ENCODE data around the gene SYNJ2BP. TPM values are rescaled to one million over a fixed set of nuclear protein-coding genes. Genes with fewer than 3 reads are reported as not detected.

The SYNJ2BP gene
- total and polyA plus RNA-seq, 2 of the 13 experiments (the other 11 are each of a cell fraction or from before 2014, with no cell fraction given), result 18.1 to 28.6 TPM

DNA sequence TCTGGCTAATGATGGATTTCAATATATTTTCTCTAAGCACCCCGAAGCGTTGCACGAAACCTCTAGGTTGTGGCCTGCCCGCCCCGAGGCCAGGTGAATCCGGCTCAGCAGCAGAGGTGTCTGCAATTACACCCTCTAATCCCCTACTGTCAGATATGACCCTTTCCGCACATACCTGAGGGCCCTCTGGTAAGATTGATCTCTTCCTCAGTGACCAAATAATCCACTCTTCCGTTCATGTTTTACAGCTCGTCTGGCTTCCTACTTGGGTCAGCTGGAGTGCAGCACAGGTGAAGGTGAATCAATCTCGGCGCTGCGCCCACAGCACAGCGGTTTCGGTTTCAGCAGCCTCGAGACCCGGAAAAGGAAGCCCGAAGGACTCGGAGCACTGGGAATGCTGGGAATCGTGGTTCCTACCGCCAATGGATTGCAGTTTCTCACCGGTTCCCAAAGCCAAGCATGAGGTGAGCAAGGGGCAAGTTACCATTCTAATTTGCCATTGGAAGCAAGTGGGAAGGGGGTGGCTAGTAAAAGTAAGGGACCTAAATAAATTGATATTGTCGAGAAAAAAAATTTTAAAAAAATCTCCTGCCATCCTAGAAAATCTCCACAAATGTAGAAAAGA is at the start of gene SYNJ2BP (continued):
- TF ChIP-seq ZNF235 (CRISPR knock-in tag; IDR thresholded peaks at IDR 0.05; ENCODE audit: borderline replicate concordance), result no peak
- TF ChIP-seq, protein P1, sequence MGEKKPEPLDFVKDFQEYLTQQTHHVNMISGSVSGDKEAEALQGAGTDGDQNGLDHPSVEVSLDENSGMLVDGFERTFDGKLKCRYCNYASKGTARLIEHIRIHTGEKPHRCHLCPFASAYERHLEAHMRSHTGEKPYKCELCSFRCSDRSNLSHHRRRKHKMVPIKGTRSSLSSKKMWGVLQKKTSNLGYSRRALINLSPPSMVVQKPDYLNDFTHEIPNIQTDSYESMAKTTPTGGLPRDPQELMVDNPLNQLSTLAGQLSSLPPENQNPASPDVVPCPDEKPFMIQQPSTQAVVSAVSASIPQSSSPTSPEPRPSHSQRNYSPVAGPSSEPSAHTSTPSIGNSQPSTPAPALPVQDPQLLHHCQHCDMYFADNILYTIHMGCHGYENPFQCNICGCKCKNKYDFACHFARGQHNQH (CRISPR knock-in tag; IDR thresholded peaks at IDR 0.05), result peak; percentile 60; the same call in 1 of the 2 replicates
- TF ChIP-seq KDM1A (CRISPR knock-in tag; IDR thresholded peaks at IDR 0.05), result no peak
- peak; percentile 28; the same call in 1 of the 2 replicates for TF ChIP-seq NR2F6 (IDR thresholded peaks at IDR 0.05)
- peak; percentile 23; the same call in 1 of the 2 replicates for TF ChIP-seq NR2F6 (CRISPR knock-in tag; IDR thresholded peaks at IDR 0.05)
- TF ChIP-seq, protein P2, sequence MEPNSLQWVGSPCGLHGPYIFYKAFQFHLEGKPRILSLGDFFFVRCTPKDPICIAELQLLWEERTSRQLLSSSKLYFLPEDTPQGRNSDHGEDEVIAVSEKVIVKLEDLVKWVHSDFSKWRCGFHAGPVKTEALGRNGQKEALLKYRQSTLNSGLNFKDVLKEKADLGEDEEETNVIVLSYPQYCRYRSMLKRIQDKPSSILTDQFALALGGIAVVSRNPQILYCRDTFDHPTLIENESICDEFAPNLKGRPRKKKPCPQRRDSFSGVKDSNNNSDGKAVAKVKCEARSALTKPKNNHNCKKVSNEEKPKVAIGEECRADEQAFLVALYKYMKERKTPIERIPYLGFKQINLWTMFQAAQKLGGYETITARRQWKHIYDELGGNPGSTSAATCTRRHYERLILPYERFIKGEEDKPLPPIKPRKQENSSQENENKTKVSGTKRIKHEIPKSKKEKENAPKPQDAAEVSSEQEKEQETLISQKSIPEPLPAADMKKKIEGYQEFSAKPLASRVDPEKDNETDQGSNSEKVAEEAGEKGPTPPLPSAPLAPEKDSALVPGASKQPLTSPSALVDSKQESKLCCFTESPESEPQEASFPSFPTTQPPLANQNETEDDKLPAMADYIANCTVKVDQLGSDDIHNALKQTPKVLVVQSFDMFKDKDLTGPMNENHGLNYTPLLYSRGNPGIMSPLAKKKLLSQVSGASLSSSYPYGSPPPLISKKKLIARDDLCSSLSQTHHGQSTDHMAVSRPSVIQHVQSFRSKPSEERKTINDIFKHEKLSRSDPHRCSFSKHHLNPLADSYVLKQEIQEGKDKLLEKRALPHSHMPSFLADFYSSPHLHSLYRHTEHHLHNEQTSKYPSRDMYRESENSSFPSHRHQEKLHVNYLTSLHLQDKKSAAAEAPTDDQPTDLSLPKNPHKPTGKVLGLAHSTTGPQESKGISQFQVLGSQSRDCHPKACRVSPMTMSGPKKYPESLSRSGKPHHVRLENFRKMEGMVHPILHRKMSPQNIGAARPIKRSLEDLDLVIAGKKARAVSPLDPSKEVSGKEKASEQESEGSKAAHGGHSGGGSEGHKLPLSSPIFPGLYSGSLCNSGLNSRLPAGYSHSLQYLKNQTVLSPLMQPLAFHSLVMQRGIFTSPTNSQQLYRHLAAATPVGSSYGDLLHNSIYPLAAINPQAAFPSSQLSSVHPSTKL (CRISPR knock-in tag; IDR thresholded peaks at IDR 0.05), result no peak; the same call in 1 of the 2 replicates
- TF ChIP-seq FOXA3 (CRISPR knock-in tag; IDR thresholded peaks at IDR 0.05), result peak; percentile 36; the same call in 1 of the 2 replicates
- no peak for TF ChIP-seq ZNF766 (CRISPR knock-in tag; IDR thresholded peaks at IDR 0.05; ENCODE audit: borderline replicate concordance)
- TF ChIP-seq ZFY (CRISPR knock-in tag; IDR thresholded peaks at IDR 0.05), result peak; percentile 85
- TF ChIP-seq NFE2L1 (CRISPR knock-in tag; IDR thresholded peaks at IDR 0.05; ENCODE audit: borderline replicate concordance), result no peak
- TF ChIP-seq ELF3 (CRISPR knock-in tag; IDR thresholded peaks at IDR 0.05), result peak; percentile 61
- TF ChIP-seq KLF9 (CRISPR knock-in tag; IDR thresholded peaks at IDR 0.05; ENCODE audit: low read depth), result no peak
- TF ChIP-seq NFE2L2 (IDR thresholded peaks at IDR 0.05; ENCODE audit: low read length), result no peak
- 0 out of 2 replicates have a peak, but pooled peaks have one; percentile 16 for TF ChIP-seq NFYC (CRISPR knock-in tag; IDR thresholded peaks at IDR 0.05)
- no peak for TF ChIP-seq SOX13 (IDR thresholded peaks at IDR 0.05)
- no peak for TF ChIP-seq SOX13 (CRISPR knock-in tag; conservative IDR thresholded peaks at IDR 0.05 in 1 of 2, IDR thresholded peaks at IDR 0.05 in 1 of 2)
- TF ChIP-seq RFXAP (CRISPR knock-in tag; IDR thresholded peaks at IDR 0.05; ENCODE audit: borderline replicate concordance), result 0 out of 2 replicates have a peak, but pooled peaks have one; percentile 35
- TF ChIP-seq CHD4 (IDR thresholded peaks at IDR 0.05; ENCODE audit: borderline replicate concordance, low read length), result no peak
- TF ChIP-seq GFI1 (CRISPR knock-in tag; IDR thresholded peaks at IDR 0.05; ENCODE audit: borderline replicate concordance), result peak; percentile 91
- TF ChIP-seq ARNT (IDR thresholded peaks at IDR 0.05), result no peak
- TF ChIP-seq ZNF17 (CRISPR knock-in tag; IDR thresholded peaks at IDR 0.05), result no peak
- peak; percentile 62; the same call in 1 of the 2 replicates for TF ChIP-seq REPIN1 (CRISPR knock-in tag; IDR thresholded peaks at IDR 0.05; ENCODE audit: borderline replicate concordance, low read depth)
- TF ChIP-seq, protein P3, sequence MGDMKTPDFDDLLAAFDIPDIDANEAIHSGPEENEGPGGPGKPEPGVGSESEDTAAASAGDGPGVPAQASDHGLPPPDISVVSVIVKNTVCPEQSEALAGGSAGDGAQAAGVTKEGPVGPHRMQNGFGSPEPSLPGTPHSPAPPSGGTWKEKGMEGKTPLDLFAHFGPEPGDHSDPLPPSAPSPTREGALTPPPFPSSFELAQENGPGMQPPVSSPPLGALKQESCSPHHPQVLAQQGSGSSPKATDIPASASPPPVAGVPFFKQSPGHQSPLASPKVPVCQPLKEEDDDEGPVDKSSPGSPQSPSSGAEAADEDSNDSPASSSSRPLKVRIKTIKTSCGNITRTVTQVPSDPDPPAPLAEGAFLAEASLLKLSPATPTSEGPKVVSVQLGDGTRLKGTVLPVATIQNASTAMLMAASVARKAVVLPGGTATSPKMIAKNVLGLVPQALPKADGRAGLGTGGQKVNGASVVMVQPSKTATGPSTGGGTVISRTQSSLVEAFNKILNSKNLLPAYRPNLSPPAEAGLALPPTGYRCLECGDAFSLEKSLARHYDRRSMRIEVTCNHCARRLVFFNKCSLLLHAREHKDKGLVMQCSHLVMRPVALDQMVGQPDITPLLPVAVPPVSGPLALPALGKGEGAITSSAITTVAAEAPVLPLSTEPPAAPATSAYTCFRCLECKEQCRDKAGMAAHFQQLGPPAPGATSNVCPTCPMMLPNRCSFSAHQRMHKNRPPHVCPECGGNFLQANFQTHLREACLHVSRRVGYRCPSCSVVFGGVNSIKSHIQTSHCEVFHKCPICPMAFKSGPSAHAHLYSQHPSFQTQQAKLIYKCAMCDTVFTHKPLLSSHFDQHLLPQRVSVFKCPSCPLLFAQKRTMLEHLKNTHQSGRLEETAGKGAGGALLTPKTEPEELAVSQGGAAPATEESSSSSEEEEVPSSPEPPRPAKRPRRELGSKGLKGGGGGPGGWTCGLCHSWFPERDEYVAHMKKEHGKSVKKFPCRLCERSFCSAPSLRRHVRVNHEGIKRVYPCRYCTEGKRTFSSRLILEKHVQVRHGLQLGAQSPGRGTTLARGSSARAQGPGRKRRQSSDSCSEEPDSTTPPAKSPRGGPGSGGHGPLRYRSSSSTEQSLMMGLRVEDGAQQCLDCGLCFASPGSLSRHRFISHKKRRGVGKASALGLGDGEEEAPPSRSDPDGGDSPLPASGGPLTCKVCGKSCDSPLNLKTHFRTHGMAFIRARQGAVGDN (CRISPR knock-in tag; IDR thresholded peaks at IDR 0.05), result peak; percentile 71

All from HepG2 (cell line).